Activated CD4-positive, alpha-beta T cell treated with anti-CD3 and anti-CD28 coated beads for 48 hours (primary cell): ENCODE results near the gene STX16.
"Not testable (repeated sequence)": the region's sequence is repeated elsewhere in the genome, so short reads cannot be mapped to it uniquely, and the experiment has no call there.

Experiments
- DNase-seq: peaks from one replicate; pipeline ENCODE4 v3.0.0-alpha.2; 2020

Gene STX16

GRCh38 chr20:58637466-58638213 is 13.4 kb upstream of the STX16 start:
- DNase-seq: no peak

GRCh38 chr20:58638467-58639181 is 12.5 kb upstream of the STX16 start:
- no peak for DNase-seq

- no peak for DNase-seq
Observed at GRCh38 chr20:58639182-58640146, 11.6 kb upstream of the STX16 start.

DNA sequence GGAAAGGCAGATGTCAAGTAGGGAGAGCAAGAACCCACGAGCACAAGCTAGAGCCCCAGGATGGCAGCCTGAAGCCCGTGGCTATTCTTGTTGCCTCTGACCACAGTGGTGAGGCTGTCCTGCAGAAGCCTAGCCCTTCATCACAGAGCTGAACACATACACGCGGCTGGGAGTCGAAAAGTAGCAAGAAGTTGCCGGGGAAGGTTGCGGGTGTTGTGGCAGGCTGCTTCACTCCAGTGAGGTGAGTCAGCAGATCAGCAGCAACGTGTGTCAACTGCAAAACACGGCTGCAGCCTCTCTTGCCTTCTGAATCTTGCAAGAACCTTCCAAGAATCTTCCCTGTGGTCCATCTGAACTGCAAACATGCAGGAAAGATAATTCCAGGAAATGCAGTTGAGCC is 10.6 kb upstream of the STX16 start:
- DNase-seq: no peak

- no peak for DNase-seq
Observed at GRCh38 chr20:58642441-58642840, 8.6 kb upstream of the STX16 start.

- DNase-seq: not testable (repeated sequence)
Observed at GRCh38 chr20:58642896-58643295, 8.2 kb upstream of the STX16 start.

- no peak for DNase-seq
Observed at GRCh38 chr20:58645412-58645968, 5.6 kb upstream of the STX16 start.

- no peak for DNase-seq
Observed at GRCh38 chr20:58646257-58646656, 4.8 kb upstream of the STX16 start.

DNA sequence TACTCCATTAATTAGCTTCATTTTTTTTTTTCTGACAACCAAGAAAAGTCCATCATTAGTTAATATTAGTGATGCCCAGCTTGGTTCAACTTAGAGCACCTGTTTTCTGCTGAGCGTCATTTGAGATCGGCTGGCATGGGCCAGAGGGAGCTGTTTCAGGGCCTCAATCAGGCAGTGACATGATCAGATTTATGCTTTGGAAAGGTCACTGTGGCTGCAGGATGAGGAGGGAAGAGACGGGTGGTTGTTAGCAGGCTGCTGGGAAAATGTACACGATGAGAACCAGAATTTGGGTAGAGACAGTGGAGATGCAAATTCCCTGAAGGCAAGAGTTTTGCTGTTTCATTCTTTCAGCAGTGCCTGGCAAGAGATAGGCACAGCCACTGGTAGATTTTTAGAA is 4.4 kb upstream of the STX16 start:
- no peak for DNase-seq

- no peak for DNase-seq
Observed at GRCh38 chr20:58647162-58647795, 3.8 kb upstream of the STX16 start.

GRCh38 chr20:58647796-58648501 is 3.1 kb upstream of the STX16 start:
- no peak for DNase-seq

DNA sequence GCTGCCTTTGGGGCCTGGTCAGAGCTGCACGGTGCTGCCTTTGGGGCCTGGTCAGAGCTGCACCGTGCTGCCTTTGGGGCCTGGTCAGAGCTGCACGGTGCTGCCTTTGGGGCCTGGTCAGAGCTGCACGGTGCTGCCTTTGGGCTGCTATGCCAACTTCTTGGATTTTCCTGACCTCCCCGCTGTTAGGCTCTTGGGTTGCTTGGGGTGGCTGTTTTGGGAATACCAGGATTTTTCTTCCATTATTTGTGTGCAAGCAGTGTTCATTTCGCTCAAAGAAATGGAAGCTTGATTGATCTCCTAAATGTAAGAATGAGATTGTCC is 2.6 kb upstream of the STX16 start:
- DNase-seq: not testable (repeated sequence)

GRCh38 chr20:58649288-58650180 is 1.5 kb upstream of the STX16 start:
- peak; percentile 49 for DNase-seq

GRCh38 chr20:58650181-58650775 is 805 bp upstream of the STX16 start:
- peak; percentile 49 for DNase-seq

DNA sequence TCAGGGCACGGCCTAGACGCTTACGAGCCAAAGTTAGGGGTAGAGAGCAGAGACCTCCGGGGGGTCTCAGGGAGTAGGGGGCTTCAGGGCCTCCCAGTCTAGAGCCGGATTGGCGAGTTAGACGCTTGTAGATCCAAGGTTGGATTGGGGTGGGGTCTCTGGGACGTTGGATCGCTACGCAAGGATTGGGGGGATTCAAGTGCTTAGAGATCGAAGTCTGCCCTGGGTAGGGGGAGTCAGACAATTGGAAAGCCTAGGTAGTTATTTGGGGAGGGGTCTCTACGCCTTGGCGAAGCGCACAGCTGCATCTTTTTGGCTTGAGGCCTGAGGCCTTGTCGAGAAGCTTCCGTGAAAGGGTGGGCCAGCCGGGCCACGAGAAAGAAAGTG is 469 bp downstream of the STX16 start:
- no peak for DNase-seq

GRCh38 chr20:58651946-58652605 is 993 bp downstream of the STX16 start:
- DNase-seq: peak; percentile 65

DNA sequence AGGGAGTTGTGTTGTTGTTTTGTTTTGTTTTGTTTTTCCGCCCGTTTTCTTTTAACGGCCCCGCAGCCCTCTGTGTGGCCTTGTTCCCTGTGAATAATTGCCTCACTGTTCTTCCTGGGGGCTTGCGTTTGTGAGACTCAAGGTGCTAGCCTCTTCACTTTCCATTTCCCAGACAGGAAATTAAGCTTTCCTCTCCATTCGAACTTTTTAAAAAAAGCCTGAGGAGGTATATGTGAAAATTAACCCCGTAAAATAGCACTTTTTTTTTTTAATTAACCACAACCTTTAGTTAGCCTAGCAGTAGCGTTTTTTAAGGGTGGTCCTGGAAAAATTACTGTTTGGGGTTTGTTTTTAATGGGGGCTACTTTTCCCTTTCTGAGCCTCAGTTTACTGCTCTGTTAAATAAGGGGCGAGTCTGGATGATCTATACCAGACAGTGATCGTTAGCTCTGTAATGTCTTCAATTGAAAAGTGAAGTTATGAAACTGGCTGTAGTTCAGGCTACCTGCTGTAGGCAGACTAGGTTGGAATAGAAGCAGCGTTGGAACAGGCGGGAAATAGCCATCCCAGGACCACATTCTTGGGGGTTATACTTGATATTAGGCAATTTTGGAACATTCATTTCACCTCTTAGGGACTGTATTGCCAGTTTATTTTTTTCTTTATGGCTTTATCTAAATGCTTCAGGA is 1.7 kb downstream of the STX16 start:
- DNase-seq: no peak

GRCh38 chr20:58654337-58654736 is 3.3 kb downstream of the STX16 start:
- DNase-seq: no peak
